ENCODE data around the gene SFTPD. TPM values are rescaled to one million over a fixed set of nuclear protein-coding genes. Genes with fewer than 3 reads are reported as not detected.
"Not testable (repeated sequence)": the region's sequence is repeated elsewhere in the genome, so short reads cannot be mapped to it uniquely, and the experiment has no call there.

Gene SFTPD
- total RNA-seq, 1 donor from 2014 or later = 2.2 TPM

DNA sequence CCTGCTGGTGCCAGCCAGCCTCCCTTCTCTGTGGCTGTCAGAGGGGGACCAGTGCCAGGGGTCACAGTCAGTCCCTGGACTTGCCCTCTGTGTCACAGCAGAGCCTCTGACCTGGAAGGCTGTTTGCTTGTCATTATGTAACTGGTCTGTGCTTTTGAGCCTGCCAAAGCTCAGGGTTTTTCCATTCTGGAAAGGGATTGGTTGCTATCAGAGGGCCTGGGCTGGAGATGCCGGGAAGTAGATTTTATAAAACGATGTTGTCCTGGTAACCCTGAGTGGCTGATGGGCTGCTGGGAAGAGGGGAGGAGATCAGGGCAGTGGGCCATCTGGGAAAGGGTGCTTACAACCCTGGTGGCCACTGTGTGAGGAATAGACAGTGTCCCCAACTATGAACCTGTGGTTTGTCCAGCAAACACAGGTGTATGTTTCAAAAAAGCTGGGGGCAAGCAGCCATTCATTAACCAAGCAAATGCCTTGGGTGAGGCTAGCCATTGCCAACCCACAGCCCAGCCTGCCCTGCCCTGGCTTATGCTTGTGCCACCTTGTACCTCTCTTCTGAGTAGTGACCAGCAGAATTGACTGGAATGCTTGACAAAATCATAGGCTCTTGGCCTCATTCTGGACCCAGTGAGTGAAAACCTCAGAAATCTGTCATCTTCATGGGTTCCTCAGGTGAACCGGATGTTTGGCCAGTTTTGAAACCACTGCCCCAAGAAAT, 21.6 kb downstream of the SFTPD start:
- peaks cover 23% of the 10 kb centered on the region for H3K27me3 Mint-ChIP-seq (ENCODE audit: low read depth)
- no peak for DNase-seq (ENCODE audit: low spot score in 2 of 2, unreplicated experiment in 2 of 2)
- no peak overlapping the region for H3K27ac Mint-ChIP-seq

DNA sequence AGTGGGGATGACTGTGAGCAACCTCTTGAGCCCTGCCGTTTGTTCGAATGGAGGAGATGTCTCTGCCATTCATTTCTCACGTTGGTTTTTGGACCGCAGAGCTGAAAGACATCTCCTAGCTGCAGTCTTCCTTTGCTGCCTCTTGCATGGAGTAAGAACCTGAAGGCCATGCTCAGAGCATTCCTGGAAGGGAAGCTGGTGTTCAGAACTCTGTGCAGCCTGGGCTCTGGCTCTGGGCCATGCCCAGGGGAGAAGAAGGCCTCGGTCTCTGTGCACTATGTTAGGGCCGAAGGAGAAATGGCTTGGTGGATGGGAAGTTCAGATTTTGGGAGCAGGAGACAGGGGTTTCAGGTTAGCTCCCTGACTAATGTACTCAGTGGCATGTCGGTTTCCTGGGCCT, 22.9 kb downstream of the SFTPD start:
- Mint-ChIP-seq H3K36me3 (peaks cover 2% of the 10 kb centered on the region), H3K9me3 (no peaks in the 10 kb centered on the region), H3K27ac (no peak overlapping the region), H3K4me3 (no peak overlapping the region), H3K27me3 (ENCODE audit: low read depth) (peaks cover 17% of the 10 kb centered on the region), H3K4me1 (peaks cover 18% of the 10 kb centered on the region)
- no peak for DNase-seq (ENCODE audit: low spot score in 2 of 2, unreplicated experiment in 2 of 2)
- TF ChIP-seq, protein P1, sequence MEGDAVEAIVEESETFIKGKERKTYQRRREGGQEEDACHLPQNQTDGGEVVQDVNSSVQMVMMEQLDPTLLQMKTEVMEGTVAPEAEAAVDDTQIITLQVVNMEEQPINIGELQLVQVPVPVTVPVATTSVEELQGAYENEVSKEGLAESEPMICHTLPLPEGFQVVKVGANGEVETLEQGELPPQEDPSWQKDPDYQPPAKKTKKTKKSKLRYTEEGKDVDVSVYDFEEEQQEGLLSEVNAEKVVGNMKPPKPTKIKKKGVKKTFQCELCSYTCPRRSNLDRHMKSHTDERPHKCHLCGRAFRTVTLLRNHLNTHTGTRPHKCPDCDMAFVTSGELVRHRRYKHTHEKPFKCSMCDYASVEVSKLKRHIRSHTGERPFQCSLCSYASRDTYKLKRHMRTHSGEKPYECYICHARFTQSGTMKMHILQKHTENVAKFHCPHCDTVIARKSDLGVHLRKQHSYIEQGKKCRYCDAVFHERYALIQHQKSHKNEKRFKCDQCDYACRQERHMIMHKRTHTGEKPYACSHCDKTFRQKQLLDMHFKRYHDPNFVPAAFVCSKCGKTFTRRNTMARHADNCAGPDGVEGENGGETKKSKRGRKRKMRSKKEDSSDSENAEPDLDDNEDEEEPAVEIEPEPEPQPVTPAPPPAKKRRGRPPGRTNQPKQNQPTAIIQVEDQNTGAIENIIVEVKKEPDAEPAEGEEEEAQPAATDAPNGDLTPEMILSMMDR (IDR thresholded peaks at IDR 0.05; ENCODE audit: unreplicated experiment) = no peak

More for the DNA sequence above, 21.6 kb downstream of the SFTPD start:
- no peak overlapping the region for H3K4me3 Mint-ChIP-seq
- no peaks in the 10 kb centered on the region for H3K9me3 Mint-ChIP-seq
- TF ChIP-seq, protein P1 (IDR thresholded peaks at IDR 0.05; ENCODE audit: unreplicated experiment) = no peak
- H3K36me3 Mint-ChIP-seq = peaks cover 2% of the 10 kb centered on the region
- H3K4me1 Mint-ChIP-seq = peaks cover 18% of the 10 kb centered on the region

DNA sequence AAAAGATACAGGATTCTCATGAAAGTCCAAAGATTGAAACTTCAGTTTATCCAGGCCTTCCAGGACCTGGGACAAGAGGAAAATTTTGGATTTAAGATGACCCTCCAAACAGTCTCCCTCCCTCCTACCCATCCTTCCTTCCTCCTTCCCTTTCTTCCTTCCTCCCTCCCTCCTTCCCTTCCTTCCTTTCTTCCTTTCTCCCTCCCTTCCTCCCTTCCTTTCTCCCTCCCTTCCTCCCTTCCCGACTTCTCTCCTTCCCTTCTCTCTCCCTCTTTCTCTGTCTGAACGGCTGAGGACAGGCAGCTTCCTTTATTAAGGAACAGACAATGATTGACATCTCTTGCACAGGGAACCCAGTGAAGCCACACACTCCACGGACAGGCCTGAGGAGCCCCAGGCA, 23.3 kb downstream of the SFTPD start:
- H3K27ac Mint-ChIP-seq = no peak overlapping the region
- H3K27me3 Mint-ChIP-seq (ENCODE audit: low read depth) = peaks cover 13% of the 10 kb centered on the region
- peaks cover 18% of the 10 kb centered on the region for H3K4me1 Mint-ChIP-seq
- no peak overlapping the region for H3K4me3 Mint-ChIP-seq
- peaks cover 2% of the 10 kb centered on the region for H3K36me3 Mint-ChIP-seq
- no peaks in the 10 kb centered on the region for H3K9me3 Mint-ChIP-seq
- TF ChIP-seq, protein P1 (IDR thresholded peaks at IDR 0.05; ENCODE audit: unreplicated experiment) = no peak
- no peak for DNase-seq (ENCODE audit: low spot score in 2 of 2, unreplicated experiment in 2 of 2)

DNA sequence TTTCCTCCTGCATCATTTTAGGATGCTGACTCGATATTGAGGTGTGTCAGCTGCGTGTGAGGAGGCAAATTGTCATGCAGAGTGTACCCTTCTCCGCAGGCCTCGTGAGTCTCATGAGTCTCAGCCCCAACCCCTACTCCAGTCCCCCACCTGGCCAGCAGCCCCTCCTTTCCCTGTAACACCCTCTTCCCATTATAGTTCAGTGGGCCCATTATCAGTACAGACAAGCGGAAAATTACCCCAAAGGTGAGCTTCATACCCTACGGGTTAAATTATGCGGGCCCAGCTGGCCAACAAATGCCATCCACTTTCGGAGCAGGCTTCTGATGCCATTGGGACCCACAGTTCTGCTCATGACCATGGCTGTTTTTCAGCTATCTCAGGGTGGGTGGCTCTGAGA, 25.2 kb downstream of the SFTPD start:
- peaks cover 2% of the 10 kb centered on the region for H3K36me3 Mint-ChIP-seq
- TF ChIP-seq, protein P1 (IDR thresholded peaks at IDR 0.05; ENCODE audit: unreplicated experiment) = no peak
- no peak overlapping the region for H3K4me3 Mint-ChIP-seq
- peaks cover 11% of the 10 kb centered on the region for H3K4me1 Mint-ChIP-seq
- DNase-seq (ENCODE audit: low spot score in 2 of 2, unreplicated experiment in 2 of 2) = no peak
- no peak overlapping the region for H3K27ac Mint-ChIP-seq
- H3K27me3 Mint-ChIP-seq (ENCODE audit: low read depth) = no peaks in the 10 kb centered on the region
- H3K9me3 Mint-ChIP-seq = no peaks in the 10 kb centered on the region

DNA sequence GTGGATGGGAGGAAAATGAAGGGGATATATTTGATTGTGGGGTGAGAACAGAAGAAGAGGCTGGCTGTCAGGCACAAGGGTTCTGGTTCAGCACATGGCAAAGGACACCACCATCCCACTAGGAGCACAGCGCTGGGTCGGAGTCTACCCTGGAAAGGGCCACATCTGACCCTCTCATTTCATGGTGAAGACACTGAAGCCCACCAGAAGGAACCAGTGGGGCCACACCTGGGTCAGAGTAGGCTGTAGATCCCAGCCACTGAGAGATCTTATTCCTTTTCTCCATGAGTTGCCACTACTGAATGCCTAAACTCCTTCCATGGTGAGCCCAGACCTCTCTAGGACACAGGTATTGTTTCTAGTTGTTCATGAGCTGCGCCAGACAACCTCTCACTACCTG, 25.8 kb downstream of the SFTPD start:
- TF ChIP-seq, protein P1 (IDR thresholded peaks at IDR 0.05; ENCODE audit: unreplicated experiment) = no peak
- no peaks in the 10 kb centered on the region for H3K9me3 Mint-ChIP-seq
- H3K4me3 Mint-ChIP-seq = no peak overlapping the region
- peaks cover 2% of the 10 kb centered on the region for H3K36me3 Mint-ChIP-seq
- H3K27me3 Mint-ChIP-seq (ENCODE audit: low read depth) = no peaks in the 10 kb centered on the region
- H3K27ac Mint-ChIP-seq = no peak overlapping the region
- H3K4me1 Mint-ChIP-seq = peaks cover 11% of the 10 kb centered on the region
- no peak for DNase-seq (ENCODE audit: low spot score in 2 of 2, unreplicated experiment in 2 of 2)

DNA sequence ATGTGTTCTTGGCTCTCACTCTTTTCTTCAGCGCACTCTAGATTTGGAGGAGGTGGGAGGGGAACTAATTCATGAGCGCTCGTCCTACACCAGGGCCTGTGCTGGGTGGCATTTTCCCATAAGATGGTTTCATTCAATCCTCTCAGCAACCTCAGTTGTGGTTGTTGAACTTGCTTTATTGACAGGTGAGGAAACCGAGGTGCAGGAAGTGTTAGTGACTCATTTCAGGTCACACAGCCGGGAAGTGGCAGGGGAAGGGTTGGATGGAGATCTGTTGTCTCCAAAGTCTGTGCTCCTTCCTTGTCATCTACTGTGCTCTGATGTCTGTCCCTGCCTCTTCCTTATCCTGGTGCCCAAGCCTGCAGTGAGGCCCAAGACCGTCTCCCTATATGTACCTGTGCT, 26.9 kb downstream of the SFTPD start:
- H3K27ac Mint-ChIP-seq; H3K36me3 Mint-ChIP-seq; H3K27me3 Mint-ChIP-seq (ENCODE audit: low read depth); H3K4me3 Mint-ChIP-seq; H3K9me3 Mint-ChIP-seq; DNase-seq (ENCODE audit: low spot score in 2 of 2, unreplicated experiment in 2 of 2): not testable (repeated sequence)
- H3K4me1 Mint-ChIP-seq = peaks cover 11% of the 10 kb centered on the region

DNA sequence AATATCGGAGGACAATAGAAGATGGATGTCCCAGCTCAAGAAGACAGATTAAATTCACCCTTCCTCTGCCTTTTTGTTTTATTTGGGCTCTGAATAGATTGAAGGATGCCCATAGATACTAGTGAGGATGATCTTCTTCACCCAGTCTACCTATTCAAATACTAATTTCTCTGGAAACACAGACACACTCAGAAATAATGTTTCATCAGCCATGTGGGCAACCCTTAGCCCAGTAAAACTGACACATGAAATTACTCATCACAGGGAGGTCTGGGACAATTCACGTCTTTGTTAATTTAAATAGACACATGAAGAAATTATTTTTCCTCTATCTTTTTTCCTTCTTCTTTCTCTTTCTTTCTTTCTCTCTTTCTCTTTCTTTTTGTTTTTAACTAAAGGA, 33.1 kb downstream of the SFTPD start:
- DNase-seq (ENCODE audit: low spot score in 2 of 2, unreplicated experiment in 2 of 2); H3K4me1 Mint-ChIP-seq; H3K4me3 Mint-ChIP-seq; H3K27ac Mint-ChIP-seq; H3K9me3 Mint-ChIP-seq; H3K36me3 Mint-ChIP-seq; H3K27me3 Mint-ChIP-seq (ENCODE audit: low read depth): not testable (repeated sequence)

DNA sequence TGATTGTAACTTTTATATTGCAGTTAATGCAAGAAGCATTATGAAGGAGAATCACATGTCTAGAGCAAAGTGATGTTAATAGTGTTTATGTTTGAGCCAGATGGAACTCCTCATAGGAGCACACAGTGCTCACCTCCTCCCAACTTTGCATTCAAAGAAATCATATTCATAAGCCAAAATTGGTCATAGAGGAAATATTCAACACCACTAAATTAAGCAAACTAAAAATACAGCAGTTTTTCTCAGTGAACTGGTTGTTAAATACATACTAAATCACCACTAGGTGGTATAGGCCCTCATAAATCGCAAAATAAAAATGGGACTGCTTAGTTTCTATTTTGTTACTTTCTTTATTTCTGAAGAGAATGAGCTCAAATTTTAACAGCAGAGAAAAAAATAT, 34.4 kb downstream of the SFTPD start:
- not testable (repeated sequence) for H3K4me3 Mint-ChIP-seq; H3K27me3 Mint-ChIP-seq (ENCODE audit: low read depth); H3K36me3 Mint-ChIP-seq; H3K9me3 Mint-ChIP-seq; H3K4me1 Mint-ChIP-seq; DNase-seq (ENCODE audit: low spot score in 2 of 2, unreplicated experiment in 2 of 2); H3K27ac Mint-ChIP-seq

All from mesothelial cell of epicardium (in vitro differentiated cells).